ENCODE data around the gene ASRGL1. TPM values are rescaled to one million over a fixed set of nuclear protein-coding genes. Genes with fewer than 3 reads are reported as not detected.
A peak's percentile ranks its signal among the peaks of the same experiment; 100 is the strongest.

ASRGL1 gene
- total RNA-seq, 4 donors from 2014 or later = 14.9 to 44.5 (median 35.6) TPM

- no peak for DNase-seq
- in situ Hi-C loops (cut with MboI; ENCODE audit: low pct_ligation_motif_present in 1 of 4, low pct_unique_long_range_greater_than_20kb in 1 of 4, low sequenced_read_pairs in 3 of 4) = no loop called here
These were observed 101.4 kb downstream of the ASRGL1 start for GRCh38 chr11:62438641-62439040.

GRCh38 chr11:62439785-62440602, 102.7 kb downstream of the ASRGL1 start:
- in situ Hi-C loops (cut with MboI; ENCODE audit: low pct_ligation_motif_present in 1 of 4, low pct_unique_long_range_greater_than_20kb in 1 of 4, low sequenced_read_pairs in 3 of 4) (no loop called here), intact Hi-C loops (cut with DNase I; ENCODE audit: low total_unique reads) (no loop called here)
- H3K9me3 ChIP-seq = no peaks in the 10 kb centered on the region
- peak in 1 of 3 donors; percentile 20 for TF ChIP-seq POLR2AphosphoS5 (IDR thresholded peaks at IDR 0.05)
- TF ChIP-seq POLR2A (IDR thresholded peaks at IDR 0.05) = no peak
- no peak for TF ChIP-seq CTCF (IDR thresholded peaks at IDR 0.05)
- TF ChIP-seq EP300 (IDR thresholded peaks at IDR 0.05; ENCODE audit: low read depth) = no peak
- WGBS, 2 donors (ENCODE audit: low coverage in 1 of 2) = 51 to 68% methylated on average over 12 to 23 of the region's 23 CpGs
- peak overlapping the region; percentile 67 to 82 (median 76) for H3K27ac ChIP-seq
- peaks cover 13 to 44% (median 25%) of the 10 kb centered on the region in 4 donors for H3K4me1 ChIP-seq
- no peaks in the 10 kb centered on the region for H3K36me3 ChIP-seq
- no peak for DNase-seq
- no peaks in the 10 kb centered on the region for H3K27me3 ChIP-seq
- no peak overlapping the region for H3K4me3 ChIP-seq

More at GRCh38 chr11:62438641-62439040, 101.4 kb downstream of the ASRGL1 start:
- peaks cover 9 to 42% (median 18%) of the 10 kb centered on the region in 4 donors for H3K4me1 ChIP-seq
- H3K27ac ChIP-seq = no peak overlapping the region
- no peak for TF ChIP-seq POLR2A (IDR thresholded peaks at IDR 0.05)
- no peak for TF ChIP-seq CTCF (IDR thresholded peaks at IDR 0.05)
- no peak for TF ChIP-seq POLR2AphosphoS5 (IDR thresholded peaks at IDR 0.05)
- no peak for TF ChIP-seq EP300 (IDR thresholded peaks at IDR 0.05; ENCODE audit: low read depth)
- no peaks in the 10 kb centered on the region for H3K9me3 ChIP-seq
- intact Hi-C loops (cut with DNase I; ENCODE audit: low total_unique reads) = no loop called here
- H3K27me3 ChIP-seq = no peaks in the 10 kb centered on the region
- no peak overlapping the region for H3K4me3 ChIP-seq
- H3K36me3 ChIP-seq = no peaks in the 10 kb centered on the region
- 66 to 67% methylated on average over 2 to 4 of the region's 4 CpGs for WGBS, 2 donors (ENCODE audit: low coverage in 1 of 2)

Other genes starting within 250 kb of the ASRGL1 start
- gene INCENP, start 213.4 kb upstream of the ASRGL1 start, total RNA-seq = 10 to 100 TPM; 10.5 to 38.9 (median 26.1) TPM
- gene SCGB1D1, start 147.2 kb upstream of the ASRGL1 start, total RNA-seq = not detected
- 1 to 10 TPM in 2 of 4 donors, not detected in 2; 2.7 to 5.9 TPM for gene SCGB2A1, start 128.8 kb upstream of the ASRGL1 start, total RNA-seq
- not detected for gene SCGB1D2, start 95.2 kb upstream of the ASRGL1 start, total RNA-seq
- gene SCGB2A2, start 67.3 kb upstream of the ASRGL1 start, total RNA-seq = not detected
- gene SCGB1D4, start 38.4 kb upstream of the ASRGL1 start, total RNA-seq = not detected
- gene SCGB1A1, start 81.6 kb downstream of the ASRGL1 start, total RNA-seq = not detected
- 1,000 to 10,000 TPM in 1 of 4 donors, 100 to 1,000 TPM in 3; 561 to 1,032 (median 742) TPM for gene AHNAK, start 209.4 kb downstream of the ASRGL1 start, total RNA-seq
- 1,000 to 10,000 TPM in 3 of 4 donors, 100 to 1,000 TPM in 1; 337 to 1,276 (median 1,207) TPM for gene EEF1G, start 236.4 kb downstream of the ASRGL1 start, total RNA-seq

Measured in transverse colon (tissue), 4 donors.